ENCODE data around the gene ATAD5. TPM values are rescaled to one million over a fixed set of nuclear protein-coding genes. Genes with fewer than 3 reads are reported as not detected.
"Not testable (repeated sequence)": the region's sequence is repeated elsewhere in the genome, so short reads cannot be mapped to it uniquely, and the experiment has no call there.

Gene ATAD5
- total and polyA plus RNA-seq, 12 donors, result 0.24 to 4.0 (median 0.59) TPM

GRCh38 chr17:30821871-30822723, 9.7 kb upstream of the ATAD5 start:
- peak overlapping the region in 1 of 5 donors; percentile 7 for H3K27ac ChIP-seq
- 47 to 53% (median 48%) methylated on average over 9 of the region's 9 CpGs for WGBS, 4 donors
- intact Hi-C loops (cut with DNase I), result loop anchor here (10.0 kb wide), 1 partner anchor 107 kb away; no protein-coding TSS in a partner anchor

GRCh38 chr17:30822919-30823318, 8.8 kb upstream of the ATAD5 start:
- Histone ChIP-seq H3K4me1 (replicated peaks in 1 of 2) (peaks cover 9 to 31% of the 10 kb centered on the region in 2 donors), H3K4me3 (peak overlapping the region in 1 of 4 donors; percentile 96)
- H3K27ac ChIP-seq; H3K9me3 ChIP-seq (replicated peaks in 1 of 3); H3K27me3 ChIP-seq; H3K36me3 ChIP-seq (replicated peaks in 1 of 2): not testable (repeated sequence)
- intact Hi-C loops (cut with DNase I), result loop anchor here (10.0 kb wide), 1 partner anchor 108 kb away; no protein-coding TSS in a partner anchor
- DNase-seq, result peak in 1 of 7 donors; percentile 51
- WGBS, 4 donors, result 74 to 84% (median 81%) methylated on average over 14 of the region's 14 CpGs

More at GRCh38 chr17:30821871-30822723, 9.7 kb upstream of the ATAD5 start:
- TF ChIP-seq POLR2A (IDR thresholded peaks at IDR 0.05), result no peak
- no peak for TF ChIP-seq CTCF (IDR thresholded peaks at IDR 0.05)
- Histone ChIP-seq H3K27me3 (no peaks in the 10 kb centered on the region), H3K4me3 (peak overlapping the region in 1 of 4 donors; percentile 96), H3K36me3 (replicated peaks in 1 of 2) (no peaks in the 10 kb centered on the region), H3K4me1 (replicated peaks in 1 of 2) (peaks cover 9 to 31% of the 10 kb centered on the region in 2 donors), H3K9me3 (replicated peaks in 1 of 3) (no peaks in the 10 kb centered on the region)
- DNase-seq, result no peak

GRCh38 chr17:30823421-30823820, 8.3 kb upstream of the ATAD5 start:
- TF ChIP-seq POLR2A (IDR thresholded peaks at IDR 0.05) (no peak), CTCF (IDR thresholded peaks at IDR 0.05) (no peak)
- H3K9me3 ChIP-seq (replicated peaks in 1 of 3), result no peaks in the 10 kb centered on the region
- H3K27me3 ChIP-seq, result no peaks in the 10 kb centered on the region
- intact Hi-C loops (cut with DNase I), result loop anchor here (10.0 kb wide), 1 partner anchor 109 kb away; no protein-coding TSS in a partner anchor
- DNase-seq, result no peak
- H3K36me3 ChIP-seq (replicated peaks in 1 of 2), result no peaks in the 10 kb centered on the region
- H3K4me3 ChIP-seq, result peak overlapping the region in 2 of 4 donors; percentile 88 to 96
- H3K27ac ChIP-seq, result peak overlapping the region in 1 of 5 donors; percentile 78
- WGBS, 4 donors, result 47 to 55% (median 53%) methylated on average over 7 of the region's 7 CpGs
- peaks cover 9 to 31% of the 10 kb centered on the region in 2 donors for H3K4me1 ChIP-seq (replicated peaks in 1 of 2)

GRCh38 chr17:30824002-30824355, 7.8 kb upstream of the ATAD5 start:
- H3K9me3 ChIP-seq (replicated peaks in 1 of 3), result no peaks in the 10 kb centered on the region
- DNase-seq, result peak in 4 of 7 donors; percentile 31 to 42 (median 36)
- intact Hi-C loops (cut with DNase I), result loop anchor here (10.0 kb wide), 1 partner anchor 109 kb away; no protein-coding TSS in a partner anchor
- no peaks in the 10 kb centered on the region for H3K27me3 ChIP-seq
- H3K36me3 ChIP-seq (replicated peaks in 1 of 2), result no peaks in the 10 kb centered on the region
- peak overlapping the region in 4 of 5 donors; percentile 49 to 85 (median 78) for H3K27ac ChIP-seq
- TF ChIP-seq POLR2A (IDR thresholded peaks at IDR 0.05) (no peak), CTCF (IDR thresholded peaks at IDR 0.05) (no peak)
- 0 to 1% (median 1%) methylated on average over 11 of the region's 11 CpGs for WGBS, 4 donors
- H3K4me3 ChIP-seq, result peak overlapping the region; percentile 62 to 96 (median 80)
- peaks cover 9 to 31% of the 10 kb centered on the region in 2 donors for H3K4me1 ChIP-seq (replicated peaks in 1 of 2)

All from adrenal gland (tissue), 12 donors.